ENCODE results near the gene SCMH1. TPM values are rescaled to one million over a fixed set of nuclear protein-coding genes. Genes with fewer than 3 reads are reported as not detected.

SCMH1 gene
- total and polyA plus RNA-seq, 2 experiments from 2014 or later = 15.0 to 19.4 TPM

GRCh38 chr1:41158966-41159365, 83.1 kb downstream of the SCMH1 start:
- H3K27me3 ChIP-seq (ENCODE audit: insufficient read depth) = no peaks in the 10 kb centered on the region
- H3K36me3 ChIP-seq (ENCODE audit: insufficient read depth) = no peaks in the 10 kb centered on the region
- H3K4me2 ChIP-seq = no peak overlapping the region
- H4K20me1 ChIP-seq (replicated peaks; ENCODE audit: insufficient read depth) = no peaks in the 10 kb centered on the region
- H3F3A ChIP-seq (replicated peaks; ENCODE audit: low read depth) = no peaks in the 10 kb centered on the region
- TF ChIP-seq ZNF462 (CRISPR knock-in tag; IDR thresholded peaks at IDR 0.05) (no peak), ETS1 (IDR thresholded peaks at IDR 0.05) (no peak), EZH2phosphoT487 (IDR thresholded peaks at IDR 0.05; ENCODE audit: unreplicated experiment) (no peak), EZH2 (IDR thresholded peaks at IDR 0.05; ENCODE audit: low read depth, unreplicated experiment) (no peak), POLR2AphosphoS5 (IDR thresholded peaks at IDR 0.05; ENCODE audit: low read depth) (no peak), STAT1 (IDR thresholded peaks at IDR 0.05; ENCODE audit: unreplicated experiment) (no peak), CTCF (conservative IDR thresholded peaks at IDR 0.05; ENCODE audit: low read depth in 2 of 2) (no peak), JUNB (IDR thresholded peaks at IDR 0.05; ENCODE audit: unreplicated experiment) (no peak), ZNF331 (CRISPR knock-in tag; IDR thresholded peaks at IDR 0.05; ENCODE audit: low read depth) (no peak)
- H3K79me2 ChIP-seq (replicated peaks; ENCODE audit: insufficient read depth) = no peaks in the 10 kb centered on the region
- DNase-seq (ENCODE audit: low spot score) = no peak
- Mint-ChIP-seq H3K27me3 (ENCODE audit: insufficient read depth, low read depth, poor library complexity) (peaks cover 2% of the 10 kb centered on the region), H3K27ac (no peak overlapping the region), H3K36me3 (ENCODE audit: low read depth) (no peaks in the 10 kb centered on the region; the same call in 2 of the 3 replicates), H3K4me1 (peaks cover 3% of the 10 kb centered on the region; the same call in 2 of the 3 replicates), H3K4me3 (no peak overlapping the region), H3K9me3 (no peaks in the 10 kb centered on the region)
- H3K27ac ChIP-seq (ENCODE audit: low read depth) = no peak overlapping the region
- ATAC-seq = no peak
- no peak overlapping the region for H3K4me3 ChIP-seq
- H3K4me1 ChIP-seq (ENCODE audit: insufficient read depth) = peaks cover 7% of the 10 kb centered on the region; the same call in 1 of the 2 replicates
- no peak overlapping the region for H2AFZ ChIP-seq
- H3K9me2 ChIP-seq (ENCODE audit: insufficient read depth) = no peaks in the 10 kb centered on the region
